ENCODE measurements around the gene IFI27L1.

GRCh38 chr14:94031883-94032279, 49.2 kb upstream of the IFI27L1 start:
- TF ChIP-seq POLR2A (IDR thresholded peaks at IDR 0.05) (no peak), POLR2AphosphoS5 (IDR thresholded peaks at IDR 0.05) (no peak)
- TF ChIP-seq, protein P1, sequence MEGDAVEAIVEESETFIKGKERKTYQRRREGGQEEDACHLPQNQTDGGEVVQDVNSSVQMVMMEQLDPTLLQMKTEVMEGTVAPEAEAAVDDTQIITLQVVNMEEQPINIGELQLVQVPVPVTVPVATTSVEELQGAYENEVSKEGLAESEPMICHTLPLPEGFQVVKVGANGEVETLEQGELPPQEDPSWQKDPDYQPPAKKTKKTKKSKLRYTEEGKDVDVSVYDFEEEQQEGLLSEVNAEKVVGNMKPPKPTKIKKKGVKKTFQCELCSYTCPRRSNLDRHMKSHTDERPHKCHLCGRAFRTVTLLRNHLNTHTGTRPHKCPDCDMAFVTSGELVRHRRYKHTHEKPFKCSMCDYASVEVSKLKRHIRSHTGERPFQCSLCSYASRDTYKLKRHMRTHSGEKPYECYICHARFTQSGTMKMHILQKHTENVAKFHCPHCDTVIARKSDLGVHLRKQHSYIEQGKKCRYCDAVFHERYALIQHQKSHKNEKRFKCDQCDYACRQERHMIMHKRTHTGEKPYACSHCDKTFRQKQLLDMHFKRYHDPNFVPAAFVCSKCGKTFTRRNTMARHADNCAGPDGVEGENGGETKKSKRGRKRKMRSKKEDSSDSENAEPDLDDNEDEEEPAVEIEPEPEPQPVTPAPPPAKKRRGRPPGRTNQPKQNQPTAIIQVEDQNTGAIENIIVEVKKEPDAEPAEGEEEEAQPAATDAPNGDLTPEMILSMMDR (IDR thresholded peaks at IDR 0.05) = no peak

Data from breast epithelium (tissue), 3 donors.